SU-DHL-6 (cell line): ENCODE results near the gene MRPL36.

Experiments
- CTCF ChIP-seq: fragments of 200-600 bp; sonication (generic); IDR thresholded peaks from one replicate; pipeline ENCODE4 v1.5.1; 2017; ENCODE audit warnings: antibody characterized with exemption, mild to moderate bottlenecking, low read length, moderate library complexity; ENCODE audit not compliant: insufficient read depth, poor library complexity, severe bottlenecking
- EZH2phosphoT487 ChIP-seq: fragments of 200-600 bp; sonication (generic), shearing (Covaris generic); conservative IDR thresholded peaks from 2 replicates; pipeline ENCODE4 v1.6.1; 2018; ENCODE audit warnings: mild to moderate bottlenecking, antibody characterized with exemption, low read length, moderate library complexity, mixed read lengths

- TF ChIP-seq CTCF (no peak), EZH2phosphoT487 (no peak)
Observed at GRCh38 chr5:1779782-1780613, 19.6 kb downstream of the MRPL36 start.
